ENCODE measurements around the gene ZNF581.

- no peak for TF ChIP-seq SUZ12 (IDR thresholded peaks at IDR 0.05)
- TF ChIP-seq FOXK2 (IDR thresholded peaks at IDR 0.05), result no peak
- TF ChIP-seq PKNOX1 (IDR thresholded peaks at IDR 0.05), result no peak
Observed at GRCh38 chr19:55603115-55603514, 40.3 kb upstream of the ZNF581 start.

Measured in HEK293T (cell line).